Mammary epithelial cell (primary cell): ENCODE measurements around the gene GSTT2.

ENCODE experiments used
- EZH2 ChIP-seq: IDR thresholded peaks from 2 replicates; pipeline ENCODE4 v1.6.1; 2012; ENCODE audit warnings: low read length, inconsistent platforms, borderline replicate concordance
- TF ChIP-seq, protein P1 (sequence below), 2 donors: IDR thresholded peaks in 1 of 2; conservative IDR thresholded peaks in 1 of 2; 2 replicates each; pipeline ENCODE4 v1.5.1; 2011 to 2012; ENCODE audit warnings: inconsistent platforms in 2 of 2, low read length in 2 of 2, mild to moderate bottlenecking in 2 of 2, control low read depth in 1 of 2, low read depth in 1 of 2; ENCODE audit not compliant: insufficient read depth in 1 of 2; ENCODE audit errors: extremely low read depth in 1 of 2

DNA sequence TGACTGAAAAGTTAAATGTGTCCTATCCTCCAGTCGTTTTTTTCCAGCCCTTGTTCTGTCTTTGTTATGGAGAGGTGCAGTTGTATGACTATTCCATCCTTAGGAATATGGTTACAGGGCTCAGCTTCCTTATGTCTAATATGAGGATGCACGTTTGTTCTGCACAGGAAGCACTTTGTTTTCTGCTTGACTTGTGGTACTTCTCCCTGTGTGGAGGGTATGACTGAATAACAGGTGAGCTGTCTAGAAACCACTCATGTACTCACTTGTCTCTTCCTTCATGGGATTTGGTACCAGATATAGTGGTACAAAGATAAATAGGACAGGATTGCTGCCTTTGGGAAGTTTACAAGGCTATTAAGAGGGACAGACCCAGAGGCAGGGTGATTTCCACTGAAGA, 48.6 kb downstream of the GSTT2 start:
- TF ChIP-seq, protein P1, sequence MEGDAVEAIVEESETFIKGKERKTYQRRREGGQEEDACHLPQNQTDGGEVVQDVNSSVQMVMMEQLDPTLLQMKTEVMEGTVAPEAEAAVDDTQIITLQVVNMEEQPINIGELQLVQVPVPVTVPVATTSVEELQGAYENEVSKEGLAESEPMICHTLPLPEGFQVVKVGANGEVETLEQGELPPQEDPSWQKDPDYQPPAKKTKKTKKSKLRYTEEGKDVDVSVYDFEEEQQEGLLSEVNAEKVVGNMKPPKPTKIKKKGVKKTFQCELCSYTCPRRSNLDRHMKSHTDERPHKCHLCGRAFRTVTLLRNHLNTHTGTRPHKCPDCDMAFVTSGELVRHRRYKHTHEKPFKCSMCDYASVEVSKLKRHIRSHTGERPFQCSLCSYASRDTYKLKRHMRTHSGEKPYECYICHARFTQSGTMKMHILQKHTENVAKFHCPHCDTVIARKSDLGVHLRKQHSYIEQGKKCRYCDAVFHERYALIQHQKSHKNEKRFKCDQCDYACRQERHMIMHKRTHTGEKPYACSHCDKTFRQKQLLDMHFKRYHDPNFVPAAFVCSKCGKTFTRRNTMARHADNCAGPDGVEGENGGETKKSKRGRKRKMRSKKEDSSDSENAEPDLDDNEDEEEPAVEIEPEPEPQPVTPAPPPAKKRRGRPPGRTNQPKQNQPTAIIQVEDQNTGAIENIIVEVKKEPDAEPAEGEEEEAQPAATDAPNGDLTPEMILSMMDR (conservative IDR thresholded peaks at IDR 0.05 in 1 of 2, IDR thresholded peaks at IDR 0.05 in 1 of 2; ENCODE audit: extremely low read depth in 1 of 2, insufficient read depth in 1 of 2, low read depth in 1 of 2, low read length in 2 of 2), result no peak
- no peak for TF ChIP-seq EZH2
